AG04450 (cell line): ENCODE data around the gene OR51F1. TPM values are rescaled to one million over a fixed set of nuclear protein-coding genes. Genes with fewer than 3 reads are reported as not detected.

Source experiments
- CTCF ChIA-PET: fragments of 300-600, 350-600 bp; formaldehyde crosslinking; extraction: SDS; loops from one replicate; lab custom pipeline; 2022; ENCODE audit warnings: antibody characterized with exemption, inconsistent platforms; lab: Charles Lee
- POLR2A ChIA-PET: fragments of 350-600 bp; formaldehyde crosslinking; extraction: SDS; loops from one replicate; lab custom pipeline; 2021; ENCODE audit warnings: antibody characterized with exemption, inconsistent platforms; lab: Yijun Ruan, JAX
- DNase-seq: peaks from one replicate; pipeline ENCODE4 v3.0.0-alpha.2; 2011; ENCODE audit warnings: low read depth, low spot score
- H3K27ac ChIP-seq: one replicate; pipeline ENCODE4 v1.5.1; 2012; ENCODE audit warnings: low read depth, low read length, control low read depth
- H3K27me3 ChIP-seq: one replicate; pipeline ENCODE4 v1.6.0; 2012; ENCODE audit warnings: low read length; ENCODE audit not compliant: control insufficient read depth, insufficient read depth
- H3K4me3 ChIP-seq: 2 replicates; pipeline ENCODE4 v1.5.1; 2011; ENCODE audit warnings: mild to moderate bottlenecking, low read depth, low read length, control low read depth
- H3K9me3 ChIP-seq: 2 replicates; pipeline ENCODE4 v1.5.1; 2012; ENCODE audit warnings: low read length; ENCODE audit not compliant: control insufficient read depth, insufficient read depth
- CTCF ChIP-seq: IDR thresholded peaks from 2 replicates; pipeline ENCODE4 v1.5.1; 2011; ENCODE audit warnings: low read depth, low read length, control low read depth, inconsistent platforms
- polyA plus RNA-seq: library from polyadenylated mRNA; depleted of rRNA; stranded (reverse); fragments of >200 nt; gene quantifications from 2 replicates; pipeline ENCODE4 v1.2.3, GENCODE V29; 2011

OR51F1 gene
- polyA plus RNA-seq, 1 experiment, result not detected

- CTCF ChIA-PET, result interaction anchor here (1.5 kb wide), 2 partner anchors 28 to 162 kb away, joined by 4 read pairs; partner anchors contain the start of gene OR51D1
- no peaks in the 10 kb centered on the region for H3K27me3 ChIP-seq
- no peak for TF ChIP-seq CTCF
- DNase-seq, result no peak
- POLR2A ChIA-PET, result no interaction called here
- H3K4me3 ChIP-seq, result no peak overlapping the region
- H3K27ac ChIP-seq, result no peak overlapping the region
- H3K9me3 ChIP-seq, result no peaks in the 10 kb centered on the region
These were observed 28.9 kb upstream of the OR51F1 start for GRCh38 chr11:4798427-4799183.

GRCh38 chr11:4797206-4797605 is 27.5 kb upstream of the OR51F1 start:
- TF ChIP-seq CTCF, result no peak
- DNase-seq, result no peak
- no peaks in the 10 kb centered on the region for H3K27me3 ChIP-seq
- no peak overlapping the region for H3K27ac ChIP-seq
- no peaks in the 10 kb centered on the region for H3K9me3 ChIP-seq
- no peak overlapping the region for H3K4me3 ChIP-seq
- CTCF ChIA-PET, result no interaction called here
- POLR2A ChIA-PET, result no interaction called here

GRCh38 chr11:4782454-4782853 is 12.7 kb upstream of the OR51F1 start:
- no peak for TF ChIP-seq CTCF
- POLR2A ChIA-PET, result no interaction called here
- DNase-seq, result no peak
- Histone ChIP-seq H3K27ac (no peak overlapping the region), H3K27me3 (peaks cover 3% of the 10 kb centered on the region), H3K9me3 (no peaks in the 10 kb centered on the region), H3K4me3 (no peak overlapping the region)
- CTCF ChIA-PET, result interaction anchor here (3.0 kb wide), 1 partner anchor 146 kb away, joined by 13 read pairs; the partner anchor contains the start of gene OR51D1

- POLR2A ChIA-PET, result no interaction called here
- Histone ChIP-seq H3K27ac (no peak overlapping the region), H3K27me3 (no peaks in the 10 kb centered on the region), H3K4me3 (no peak overlapping the region), H3K9me3 (no peaks in the 10 kb centered on the region)
- no peak for DNase-seq
- CTCF ChIA-PET, result interaction anchor here (0.6 to 1.0 kb wide), 2 partner anchors 131 to 134 kb away, joined by 3 read pairs; partner anchors contain the start of gene OR51D1
- TF ChIP-seq CTCF, result no peak
These were observed 1.6 kb downstream of the OR51F1 start for GRCh38 chr11:4768094-4768493.

GRCh38 chr11:4766420-4767043 is 3.2 kb downstream of the OR51F1 start:
- DNase-seq, result no peak
- no peak overlapping the region for H3K27ac ChIP-seq
- POLR2A ChIA-PET, result no interaction called here
- H3K27me3 ChIP-seq, result no peaks in the 10 kb centered on the region
- TF ChIP-seq CTCF, result no peak
- H3K9me3 ChIP-seq, result no peaks in the 10 kb centered on the region
- H3K4me3 ChIP-seq, result no peak overlapping the region
- CTCF ChIA-PET, result no interaction called here
